GM12865 (cell line): ENCODE measurements around the gene MAP3K2.

Source experiments
- DNase-seq: peaks from one replicate; pipeline ENCODE4 v3.0.0; 2010; ENCODE audit warnings: low read depth
- H3K4me3 ChIP-seq: 2 replicates; pipeline ENCODE4 v1.5.1; 2011; ENCODE audit warnings: mild to moderate bottlenecking, low read depth, low read length, control low read depth
- CTCF ChIP-seq: IDR thresholded peaks from 2 replicates; pipeline ENCODE4 v1.5.1; 2011; ENCODE audit warnings: low read length, control low read depth, low read depth, inconsistent platforms; ENCODE audit not compliant: insufficient read depth; ENCODE audit errors: missing control alignments

MAP3K2 gene

DNA sequence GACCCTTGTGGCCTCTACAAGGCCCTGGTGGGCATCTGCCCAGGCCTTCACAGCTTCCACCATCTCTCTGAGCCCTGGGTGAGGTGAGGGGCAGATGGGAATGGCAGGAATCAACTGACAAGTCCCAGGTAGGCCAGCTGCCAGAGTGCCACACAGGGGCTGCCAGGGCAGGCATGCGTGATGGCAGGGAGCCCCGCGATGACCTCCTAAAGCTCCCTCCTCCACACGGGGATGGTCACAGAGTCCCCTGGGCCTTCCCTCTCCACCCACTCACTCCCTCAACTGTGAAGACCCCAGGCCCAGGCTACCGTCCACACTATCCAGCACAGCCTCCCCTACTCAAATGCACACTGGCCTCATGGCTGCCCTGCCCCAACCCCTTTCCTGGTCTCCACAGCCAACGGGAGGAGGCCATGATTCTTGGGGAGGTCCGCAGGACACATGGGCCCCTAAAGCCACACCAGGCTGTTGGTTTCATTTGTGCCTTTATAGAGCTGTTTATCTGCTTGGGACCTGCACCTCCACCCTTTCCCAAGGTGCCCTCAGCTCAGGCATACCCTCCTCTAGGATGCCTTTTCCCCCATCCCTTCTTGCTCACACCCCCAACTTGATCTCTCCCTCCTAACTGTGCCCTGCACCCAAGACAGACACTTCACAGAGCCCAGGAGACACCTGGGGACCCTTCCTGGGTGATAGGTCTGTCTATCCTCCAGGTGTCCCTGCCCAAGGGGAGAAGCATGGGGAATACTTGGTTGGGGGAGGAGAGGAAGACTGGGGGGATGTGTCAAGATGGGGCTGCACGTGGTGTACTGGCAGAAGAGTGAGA, 32.5 kb upstream of the MAP3K2 start:
- no peak for DNase-seq
- H3K4me3 ChIP-seq = no peak overlapping the region
- no peak for TF ChIP-seq CTCF

- H3K4me3 ChIP-seq = no peak overlapping the region
- DNase-seq = no peak
- no peak for TF ChIP-seq CTCF
These were observed 31.8 kb upstream of the MAP3K2 start for GRCh38 chr2:127419448-127420038.

- no peak overlapping the region for H3K4me3 ChIP-seq
- DNase-seq = no peak
- no peak for TF ChIP-seq CTCF
These were observed 31.3 kb upstream of the MAP3K2 start for GRCh38 chr2:127419112-127419430.

GRCh38 chr2:127418300-127419111, 30.7 kb upstream of the MAP3K2 start, which contains the start of gene PROC:
TSS of gene PROC (plus strand) at chr2:127418427. CDS start at chr2:127419943, 1,516 bp downstream.
- H3K4me3 ChIP-seq = no peak within 1 kb of the TSS
- DNase-seq = no peak
- no peak for TF ChIP-seq CTCF

DNA sequence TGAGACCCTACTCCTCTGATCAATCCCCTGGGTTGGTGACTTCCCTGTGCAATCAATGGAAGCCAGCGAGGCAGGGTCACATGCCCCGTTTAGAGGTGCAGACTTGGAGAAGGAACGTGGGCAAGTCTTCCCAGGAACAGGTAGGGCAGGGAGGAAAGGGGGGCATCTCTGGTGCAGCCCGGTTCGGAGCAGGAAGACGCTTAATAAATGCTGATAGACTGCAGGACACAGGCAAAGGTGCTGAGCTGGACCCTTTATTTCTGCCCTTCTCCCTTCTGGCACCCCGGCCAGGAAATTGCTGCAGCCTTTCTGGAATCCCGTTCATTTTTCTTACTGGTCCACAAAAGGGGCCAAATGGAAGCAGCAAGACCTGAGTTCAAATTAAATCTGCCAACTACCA, 29.6 kb upstream of the MAP3K2 start:
- no peak for DNase-seq
- no peak for TF ChIP-seq CTCF
- H3K4me3 ChIP-seq = no peak overlapping the region

DNA sequence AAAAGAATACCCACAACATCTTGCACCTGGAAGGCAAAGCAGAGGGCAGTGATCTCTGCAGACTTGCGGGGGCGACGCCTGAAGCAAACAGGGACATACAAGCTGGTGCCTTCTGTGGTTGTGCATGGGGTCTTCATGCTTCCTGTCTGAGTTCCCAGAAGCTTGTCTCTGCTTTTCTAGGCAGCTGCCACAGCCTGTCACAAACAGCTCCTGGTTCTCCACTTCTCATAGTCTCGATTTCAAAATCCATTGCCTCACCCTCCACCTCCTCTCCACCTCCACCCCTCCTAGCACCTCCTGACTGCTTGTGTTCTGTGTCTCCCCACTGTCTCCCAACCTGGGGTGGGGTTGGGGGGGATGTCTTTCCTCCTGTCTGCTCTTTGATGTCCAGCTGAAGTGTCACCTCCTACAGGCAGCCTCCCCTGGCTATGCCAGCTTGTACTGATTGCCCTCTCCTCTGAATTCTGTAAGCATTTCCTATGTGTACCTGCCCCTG, 28.8 kb upstream of the MAP3K2 start:
- peak; percentile 13 for DNase-seq
- TF ChIP-seq CTCF = no peak
- peak overlapping the region; percentile 28; the same call in 1 of the 2 replicates for H3K4me3 ChIP-seq
